Measurements from ENCODE around the gene AK8.

DNA sequence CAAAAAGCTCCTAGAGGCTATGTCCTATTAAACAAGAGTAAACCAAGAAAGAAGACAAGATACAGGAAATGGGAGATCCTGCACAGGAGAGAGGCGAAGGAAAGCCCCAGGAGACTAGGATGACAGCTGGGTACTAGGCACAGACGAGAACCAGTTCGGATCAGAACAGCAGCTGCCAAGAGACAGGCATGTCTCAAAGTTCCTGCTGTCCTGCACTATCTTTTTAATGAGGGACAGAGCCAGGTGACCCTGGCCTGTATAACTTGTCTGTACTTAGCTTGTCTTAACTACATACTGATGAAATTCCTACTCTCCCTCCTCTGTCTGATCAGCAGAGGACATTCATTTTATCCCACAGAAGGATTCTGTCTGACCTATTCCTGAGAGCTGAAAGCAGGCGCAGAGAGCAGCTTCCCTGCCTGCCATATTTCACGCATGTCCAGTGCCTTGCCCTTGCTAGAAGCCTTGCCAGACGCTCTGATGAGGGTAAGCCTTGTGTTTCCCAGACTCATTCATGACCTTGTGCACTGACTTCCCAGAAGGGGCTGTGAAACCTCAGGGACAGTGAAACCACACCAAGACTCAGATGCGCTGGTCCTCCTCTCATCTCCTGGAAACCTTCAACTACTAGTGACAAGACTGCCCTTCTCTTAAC, 41.7 kb upstream of the AK8 start:
- no peak for TF ChIP-seq CTCF (IDR thresholded peaks at IDR 0.05)
- no peak for TF ChIP-seq POLR2A (IDR thresholded peaks at IDR 0.05)

Data from right lobe of liver (tissue), 4 donors.